ENCODE results near the gene LHX8. TPM values are rescaled to one million over a fixed set of nuclear protein-coding genes. Genes with fewer than 3 reads are reported as not detected.

LHX8 gene
- total RNA-seq: not detected in 2 replicates

DNA sequence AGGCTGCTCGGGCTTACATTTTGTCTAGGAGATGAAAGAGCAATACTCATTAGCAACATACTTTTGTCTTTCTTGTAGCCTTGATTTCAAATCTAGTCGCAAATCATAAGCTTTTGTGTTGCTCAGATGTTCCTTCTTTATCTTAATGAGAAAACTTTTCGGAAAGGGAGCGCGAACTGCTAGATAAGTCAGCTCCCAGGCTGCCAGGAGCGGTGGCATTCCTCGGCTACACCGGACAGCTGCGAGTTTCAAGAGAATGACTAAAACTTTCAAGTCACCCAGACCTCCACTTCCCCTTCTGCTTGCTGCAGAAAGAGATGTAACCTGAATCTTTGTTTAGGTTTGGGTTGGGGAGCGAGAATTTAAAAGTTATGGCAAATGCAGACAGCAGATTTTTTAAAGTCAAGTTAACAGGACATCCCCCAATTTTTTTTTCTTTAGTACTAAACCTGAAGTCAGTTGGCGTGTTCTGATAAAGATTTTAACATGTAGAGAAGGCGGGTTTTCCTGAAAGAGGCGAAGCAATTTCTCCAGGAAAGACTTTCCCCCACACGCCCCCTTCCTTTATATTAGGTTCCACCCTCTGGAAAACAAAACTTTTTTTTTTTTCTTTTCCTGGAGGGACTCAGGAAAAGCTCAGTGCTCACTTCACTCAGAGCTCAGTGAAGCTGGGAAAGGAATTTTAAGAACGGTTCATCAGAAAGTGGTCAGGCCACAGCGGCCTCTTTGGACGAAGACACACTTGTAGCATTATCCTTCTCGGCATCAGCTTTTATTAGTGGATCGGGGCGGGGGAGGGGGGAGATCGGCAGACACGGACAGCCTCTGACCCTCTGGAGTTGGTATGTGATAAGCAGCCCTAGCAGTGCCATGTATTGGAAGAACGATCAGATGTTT is at the start of gene LHX8:
LHX8 (plus strand) TSS at position 639 of the 897 bp plus-strand sequence. CDS start 2,227 bp downstream, outside the sequence.

